ENCODE measurements around the gene ZNF665. TPM values are rescaled to one million over a fixed set of nuclear protein-coding genes. Genes with fewer than 3 reads are reported as not detected.
"Not testable (repeated sequence)": the region's sequence is repeated elsewhere in the genome, so short reads cannot be mapped to it uniquely, and the experiment has no call there.

ZNF665 gene
- total RNA-seq, 2 donors from 2014 or later: 1.6 to 2.2 TPM

DNA sequence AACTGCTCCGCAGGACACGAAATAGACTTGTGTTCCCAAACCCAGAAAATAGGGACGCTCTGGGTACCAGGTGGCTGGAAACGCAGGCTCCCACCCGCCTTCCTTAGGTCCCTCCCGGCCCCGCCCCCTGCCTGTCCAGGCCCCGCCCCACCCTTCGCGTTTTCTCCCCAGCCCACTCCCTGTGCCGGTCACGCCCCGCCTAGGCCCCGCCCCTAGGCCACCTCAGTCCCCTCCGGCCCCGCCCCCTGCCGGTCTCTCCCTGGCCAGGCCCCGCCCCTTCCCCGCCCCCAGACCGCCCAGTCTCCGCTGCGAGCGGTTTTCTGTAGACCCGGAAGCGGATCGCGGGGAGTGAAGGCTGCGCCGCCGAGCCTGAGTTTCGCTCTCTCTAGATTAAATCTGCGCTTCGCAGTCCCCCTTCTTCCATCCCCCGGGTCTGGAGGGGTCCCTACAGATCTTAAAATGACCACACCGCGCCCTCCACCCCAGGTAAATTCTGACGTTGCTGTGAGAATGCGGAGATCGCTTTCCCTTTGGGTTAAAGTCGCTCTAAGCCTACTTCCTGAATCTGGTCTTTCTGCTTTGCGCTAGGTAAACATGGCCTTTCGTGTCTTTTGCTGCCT lies 3.7 kb upstream of the ZNF665 start:
- Histone ChIP-seq H3K9ac (ENCODE audit: low read depth in 2 of 2, low read length in 2 of 2) (peak overlapping the region; percentile 26 to 73), H3K4me3 (peak overlapping the region; percentile 68), H3K27me3 (no peaks in the 10 kb centered on the region), H3K4me1 (no peaks in the 10 kb centered on the region), H3K36me3 (no peaks in the 10 kb centered on the region), H3K27ac (peak overlapping the region; percentile 85), H3K9me3 (no peaks in the 10 kb centered on the region)
- DNase-seq: peak; percentile 98
- TF ChIP-seq, protein P1, sequence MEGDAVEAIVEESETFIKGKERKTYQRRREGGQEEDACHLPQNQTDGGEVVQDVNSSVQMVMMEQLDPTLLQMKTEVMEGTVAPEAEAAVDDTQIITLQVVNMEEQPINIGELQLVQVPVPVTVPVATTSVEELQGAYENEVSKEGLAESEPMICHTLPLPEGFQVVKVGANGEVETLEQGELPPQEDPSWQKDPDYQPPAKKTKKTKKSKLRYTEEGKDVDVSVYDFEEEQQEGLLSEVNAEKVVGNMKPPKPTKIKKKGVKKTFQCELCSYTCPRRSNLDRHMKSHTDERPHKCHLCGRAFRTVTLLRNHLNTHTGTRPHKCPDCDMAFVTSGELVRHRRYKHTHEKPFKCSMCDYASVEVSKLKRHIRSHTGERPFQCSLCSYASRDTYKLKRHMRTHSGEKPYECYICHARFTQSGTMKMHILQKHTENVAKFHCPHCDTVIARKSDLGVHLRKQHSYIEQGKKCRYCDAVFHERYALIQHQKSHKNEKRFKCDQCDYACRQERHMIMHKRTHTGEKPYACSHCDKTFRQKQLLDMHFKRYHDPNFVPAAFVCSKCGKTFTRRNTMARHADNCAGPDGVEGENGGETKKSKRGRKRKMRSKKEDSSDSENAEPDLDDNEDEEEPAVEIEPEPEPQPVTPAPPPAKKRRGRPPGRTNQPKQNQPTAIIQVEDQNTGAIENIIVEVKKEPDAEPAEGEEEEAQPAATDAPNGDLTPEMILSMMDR (IDR thresholded peaks at IDR 0.05): no peak
- intact Hi-C loops (cut with DNase I): loop anchor here (10.0 kb wide), 3 partner anchors 138 to 548 kb away; partner anchors contain the start of gene ZNF845

DNA sequence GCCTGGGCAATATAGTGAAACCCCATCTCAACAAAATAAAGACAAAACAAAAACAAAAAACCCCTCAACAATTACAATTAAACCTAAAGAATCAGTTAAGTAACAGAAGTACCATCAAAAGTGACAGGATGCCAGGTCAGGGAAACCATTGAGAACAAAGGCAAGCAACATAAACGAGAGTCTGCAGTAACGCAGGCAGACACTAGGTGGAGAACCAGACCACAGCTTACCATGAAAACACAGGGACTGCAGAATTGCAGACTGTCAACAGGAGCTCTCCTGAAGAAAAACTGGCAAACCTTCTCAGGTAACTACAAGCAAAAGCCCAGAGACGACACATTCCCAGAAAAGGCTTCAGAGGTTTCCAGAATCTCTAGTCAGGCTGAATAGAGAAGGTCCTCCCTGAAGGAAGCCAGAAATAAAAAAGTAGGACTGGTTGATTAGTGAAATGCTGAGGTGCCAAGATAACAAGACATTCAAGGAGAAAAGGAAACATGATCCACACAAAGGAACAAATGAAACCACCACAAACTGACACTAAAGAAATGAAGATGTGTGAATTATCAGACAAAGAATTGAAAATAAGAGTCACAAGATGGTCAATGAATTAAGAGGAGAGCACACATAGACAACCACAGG lies 2.2 kb upstream of the ZNF665 start:
- Histone ChIP-seq H3K36me3 (no peaks in the 10 kb centered on the region), H3K9ac (ENCODE audit: low read depth in 2 of 2, low read length in 2 of 2) (no peak overlapping the region), H3K9me3 (no peaks in the 10 kb centered on the region), H3K27me3 (no peaks in the 10 kb centered on the region), H3K4me1 (no peaks in the 10 kb centered on the region), H3K27ac (no peak overlapping the region), H3K4me3 (no peak overlapping the region)
- DNase-seq: peak; percentile 84
- intact Hi-C loops (cut with DNase I): loop anchor here (10.0 kb wide), 3 partner anchors 139 to 549 kb away; partner anchors contain the start of gene ZNF845
- TF ChIP-seq, protein P1 (IDR thresholded peaks at IDR 0.05): peak; percentile 80

DNA sequence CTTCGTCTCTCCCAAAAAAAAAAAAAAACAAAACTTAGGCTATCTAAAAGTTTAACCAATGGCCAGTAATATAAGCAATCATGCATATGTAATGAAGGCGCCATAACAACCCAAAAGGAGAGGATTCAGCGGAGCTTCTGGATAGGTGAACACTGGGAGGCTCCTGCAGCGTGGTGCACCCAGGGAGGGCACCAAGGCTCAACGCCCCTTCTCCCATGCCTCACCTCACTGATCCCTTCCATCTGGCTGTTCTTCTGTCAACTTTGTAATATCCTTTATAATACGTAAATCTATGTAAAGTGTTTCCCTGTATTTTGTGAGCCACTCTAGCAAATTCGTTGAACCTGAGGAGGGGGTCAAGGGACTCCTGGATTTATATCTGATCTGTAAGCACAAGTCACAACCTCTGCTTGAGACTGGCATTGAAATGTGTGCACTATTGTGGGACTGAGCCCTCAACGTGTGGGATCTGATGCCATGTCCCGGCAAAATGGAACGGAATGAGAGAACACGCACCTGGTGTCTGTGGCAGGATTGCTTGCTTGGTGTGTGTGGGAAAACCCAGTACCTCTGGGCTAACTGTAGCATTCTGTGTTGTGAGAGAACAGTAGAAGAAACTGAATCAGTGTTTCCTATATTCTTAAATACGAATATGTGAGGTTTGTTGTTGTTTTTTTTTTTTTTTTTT lies 521 bp upstream of the ZNF665 start:
- intact Hi-C loops (cut with DNase I): loop anchor here (5.0 to 10.0 kb wide), 4 partner anchors 91 to 551 kb away; partner anchors contain the start of genes ZNF160 and ZNF845
- TF ChIP-seq, protein P1 (IDR thresholded peaks at IDR 0.05): no peak
- no peak for DNase-seq
- H3K9ac ChIP-seq (ENCODE audit: low read depth in 2 of 2, low read length in 2 of 2): no peak overlapping the region
- peak overlapping the region; percentile 48 for H3K4me3 ChIP-seq
- no peaks in the 10 kb centered on the region for H3K36me3 ChIP-seq
- H3K9me3 ChIP-seq: no peaks in the 10 kb centered on the region
- no peak overlapping the region for H3K27ac ChIP-seq
- no peaks in the 10 kb centered on the region for H3K4me1 ChIP-seq
- no peaks in the 10 kb centered on the region for H3K27me3 ChIP-seq

DNA sequence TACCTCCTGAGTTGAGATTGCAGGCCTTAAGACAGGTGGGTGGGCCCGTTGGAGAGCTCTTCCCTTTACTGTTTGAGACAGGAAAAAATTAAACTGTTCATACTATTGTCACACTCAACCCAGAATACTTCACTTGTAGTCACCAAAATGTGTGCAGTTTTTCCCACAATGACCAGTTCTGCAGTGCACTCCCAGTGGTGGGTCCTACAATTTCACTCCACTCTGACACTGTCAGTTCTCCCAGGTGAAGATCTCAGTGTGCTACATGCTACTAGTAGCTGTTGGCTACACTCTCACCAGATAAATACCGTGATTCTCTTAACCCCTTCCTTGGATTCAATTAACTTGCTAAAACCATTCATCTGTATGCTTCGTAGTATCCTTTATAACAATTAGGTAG lies 2.9 kb downstream of the ZNF665 start:
- Histone ChIP-seq H3K9ac (ENCODE audit: low read depth in 2 of 2, low read length in 2 of 2) (no peak overlapping the region), H3K36me3 (no peaks in the 10 kb centered on the region), H3K4me1 (no peaks in the 10 kb centered on the region), H3K4me3 (no peak overlapping the region), H3K27me3 (no peaks in the 10 kb centered on the region), H3K27ac (no peak overlapping the region), H3K9me3 (no peaks in the 10 kb centered on the region)
- intact Hi-C loops (cut with DNase I): loop anchor here (5.0 to 10.0 kb wide), 4 partner anchors 88 to 555 kb away; partner anchors contain the start of genes ZNF160 and ZNF845
- TF ChIP-seq, protein P1 (IDR thresholded peaks at IDR 0.05): no peak
- no peak for DNase-seq

DNA sequence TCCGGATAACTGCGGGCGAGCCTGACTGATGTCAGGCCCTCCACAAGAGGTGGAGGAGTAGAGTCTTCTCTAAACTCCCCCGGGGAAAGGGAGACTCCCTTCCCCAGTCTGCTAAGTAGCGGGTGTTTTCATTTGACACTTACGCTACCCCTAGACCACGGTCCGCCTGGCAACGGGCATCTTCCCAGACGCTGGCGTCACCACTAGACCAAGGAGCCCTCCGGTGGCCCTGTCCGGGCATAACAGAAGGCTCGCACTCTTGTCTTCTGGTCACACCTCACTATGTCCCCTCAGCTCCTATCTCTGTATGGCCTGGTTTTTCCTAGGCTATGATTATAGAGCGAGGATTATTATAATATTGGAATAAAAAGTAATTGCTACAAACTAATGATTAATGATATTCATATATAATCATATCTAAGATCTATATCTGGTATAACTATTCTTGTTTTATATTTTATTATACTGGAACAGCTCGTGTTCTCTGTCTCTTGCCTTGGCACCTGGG lies 3.4 kb downstream of the ZNF665 start:
- not testable (repeated sequence) for H3K27me3 ChIP-seq; H3K9me3 ChIP-seq; H3K4me1 ChIP-seq; H3K36me3 ChIP-seq; H3K27ac ChIP-seq; H3K4me3 ChIP-seq; H3K9ac ChIP-seq (ENCODE audit: low read depth in 2 of 2, low read length in 2 of 2); DNase-seq
- intact Hi-C loops (cut with DNase I): loop anchor here (5.0 to 10.0 kb wide), 4 partner anchors 87 to 555 kb away; partner anchors contain the start of genes ZNF160 and ZNF845

DNA sequence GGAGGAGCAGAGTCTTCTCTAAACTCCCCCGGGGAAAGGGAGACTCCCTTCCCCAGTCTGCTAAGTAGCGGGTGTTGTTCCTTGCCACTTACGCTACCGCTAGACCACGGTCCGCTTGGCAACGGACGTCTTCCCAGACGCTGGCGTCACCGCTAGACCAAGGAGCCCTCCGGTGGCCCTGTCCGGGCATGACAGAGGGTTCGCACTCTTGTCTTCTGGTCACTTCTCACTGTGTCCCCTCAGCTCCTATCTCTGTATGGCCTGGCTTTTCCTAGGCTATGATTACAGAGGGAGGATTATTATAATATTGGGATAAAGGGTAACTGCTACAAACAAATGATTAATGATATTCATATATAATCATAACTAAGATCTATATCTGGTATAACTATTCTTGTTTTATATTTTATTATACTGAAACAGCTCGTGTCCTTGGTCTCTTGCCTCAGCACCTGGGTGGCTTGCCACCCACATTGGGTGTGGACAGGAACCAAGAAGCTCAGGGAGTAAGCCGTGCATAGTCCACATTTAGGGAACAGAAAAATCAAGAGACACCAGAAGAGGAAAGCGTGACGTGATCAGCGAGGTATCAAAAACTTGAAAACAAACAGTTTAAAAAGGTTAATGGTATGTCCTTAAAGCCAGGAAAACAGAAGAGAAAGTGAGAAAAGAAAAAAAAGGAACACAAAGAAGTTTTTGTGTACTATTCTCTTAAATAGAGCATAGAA lies 7.8 kb downstream of the ZNF665 start:
- DNase-seq; intact Hi-C loops (cut with DNase I); H3K27ac ChIP-seq; H3K9ac ChIP-seq (ENCODE audit: low read depth in 2 of 2, low read length in 2 of 2); H3K36me3 ChIP-seq; H3K4me3 ChIP-seq; H3K9me3 ChIP-seq; H3K27me3 ChIP-seq; H3K4me1 ChIP-seq: not testable (repeated sequence)

Measured in colonic mucosa (tissue), 4 donors.